ENCODE results near the gene MYO3B. TPM values are rescaled to one million over a fixed set of nuclear protein-coding genes. Genes with fewer than 3 reads are reported as not detected.

The MYO3B gene
- total RNA-seq, 1 donor from 2014 or later, result 0.05 TPM

- Histone ChIP-seq H3K9me3 (replicated peaks) (no peaks in the 10 kb centered on the region), H3K27me3 (ENCODE audit: low read depth) (peaks cover 55% of the 10 kb centered on the region), H3K4me1 (peaks cover 9% of the 10 kb centered on the region), H3K4me3 (no peak overlapping the region), H3K36me3 (no peaks in the 10 kb centered on the region), H3K27ac (replicated peaks) (no peak overlapping the region)
- intact Hi-C loops (cut with micrococcal nuclease), result no loop called here
- DNase-seq, result no peak
- no peak for TF ChIP-seq CTCF (IDR thresholded peaks at IDR 0.05; ENCODE audit: borderline replicate concordance)
These were observed 216.9 kb downstream of the MYO3B start for GRCh38 chr2:170394641-170395387.

GRCh38 chr2:170396799-170397459, 219.0 kb downstream of the MYO3B start:
- Histone ChIP-seq H3K9me3 (replicated peaks) (no peaks in the 10 kb centered on the region), H3K4me1 (peaks cover 9% of the 10 kb centered on the region), H3K27me3 (ENCODE audit: low read depth) (peaks cover 45% of the 10 kb centered on the region), H3K27ac (replicated peaks) (no peak overlapping the region), H3K4me3 (no peak overlapping the region), H3K36me3 (no peaks in the 10 kb centered on the region)
- intact Hi-C loops (cut with micrococcal nuclease), result no loop called here
- peak; percentile 20 for TF ChIP-seq CTCF (IDR thresholded peaks at IDR 0.05; ENCODE audit: borderline replicate concordance)
- DNase-seq, result no peak

GRCh38 chr2:170401187-170401586, 223.2 kb downstream of the MYO3B start:
- no peaks in the 10 kb centered on the region for H3K9me3 ChIP-seq (replicated peaks)
- intact Hi-C loops (cut with micrococcal nuclease), result loop anchor here (10.0 kb wide), 1 partner anchor 414 kb away; the partner anchor contains the start of gene GAD1
- H3K4me1 ChIP-seq, result no peaks in the 10 kb centered on the region
- no peak overlapping the region for H3K4me3 ChIP-seq
- H3K27me3 ChIP-seq (ENCODE audit: low read depth), result peaks cover 70% of the 10 kb centered on the region
- DNase-seq, result no peak
- H3K36me3 ChIP-seq, result no peaks in the 10 kb centered on the region
- no peak for TF ChIP-seq CTCF (IDR thresholded peaks at IDR 0.05; ENCODE audit: borderline replicate concordance)
- no peak overlapping the region for H3K27ac ChIP-seq (replicated peaks)

GRCh38 chr2:170404846-170405245, 226.9 kb downstream of the MYO3B start:
- TF ChIP-seq CTCF (IDR thresholded peaks at IDR 0.05; ENCODE audit: borderline replicate concordance), result no peak
- Histone ChIP-seq H3K4me3 (no peak overlapping the region), H3K27ac (replicated peaks) (no peak overlapping the region), H3K9me3 (replicated peaks) (no peaks in the 10 kb centered on the region), H3K4me1 (peaks cover 8% of the 10 kb centered on the region), H3K27me3 (ENCODE audit: low read depth) (peaks cover 76% of the 10 kb centered on the region), H3K36me3 (no peaks in the 10 kb centered on the region)
- intact Hi-C loops (cut with micrococcal nuclease), result loop anchor here (10.0 kb wide), 1 partner anchor 410 kb away; the partner anchor contains the start of gene GAD1
- DNase-seq, result no peak

GRCh38 chr2:170405326-170405725, 227.4 kb downstream of the MYO3B start:
- Histone ChIP-seq H3K4me1 (peaks cover 8% of the 10 kb centered on the region), H3K27me3 (ENCODE audit: low read depth) (peaks cover 79% of the 10 kb centered on the region), H3K4me3 (no peak overlapping the region), H3K36me3 (no peaks in the 10 kb centered on the region), H3K9me3 (replicated peaks) (no peaks in the 10 kb centered on the region), H3K27ac (replicated peaks) (no peak overlapping the region)
- intact Hi-C loops (cut with micrococcal nuclease), result loop anchor here (10.0 kb wide), 1 partner anchor 409 kb away; the partner anchor contains the start of gene GAD1
- no peak for TF ChIP-seq CTCF (IDR thresholded peaks at IDR 0.05; ENCODE audit: borderline replicate concordance)
- no peak for DNase-seq
